GM12801 (cell line): ENCODE data around the gene TNIK.

Experiments used
- CTCF ChIP-seq: IDR thresholded peaks from one replicate; pipeline ENCODE4 v1.5.1; 2011; ENCODE audit warnings: control low read depth; ENCODE audit not compliant: insufficient read length; ENCODE audit errors: extremely low read depth

Gene TNIK

GRCh38 chr3:171223396-171223795 lies 236.8 kb downstream of the TNIK start:
- no peak for TF ChIP-seq CTCF

- TF ChIP-seq CTCF, result no peak
Observed at GRCh38 chr3:171222995-171223394, 237.2 kb downstream of the TNIK start.

- no peak for TF ChIP-seq CTCF
Observed at GRCh38 chr3:171221597-171221996, 238.6 kb downstream of the TNIK start.

GRCh38 chr3:171221104-171221503 lies 239.1 kb downstream of the TNIK start:
- no peak for TF ChIP-seq CTCF

- TF ChIP-seq CTCF, result no peak
Observed at GRCh38 chr3:171219258-171219657, 240.9 kb downstream of the TNIK start.

- no peak for TF ChIP-seq CTCF
Observed at GRCh38 chr3:171218069-171218468, 242.1 kb downstream of the TNIK start.

- no peak for TF ChIP-seq CTCF
Observed at GRCh38 chr3:171213907-171214306, 246.3 kb downstream of the TNIK start.

GRCh38 chr3:171213178-171213577 lies 247.0 kb downstream of the TNIK start:
- no peak for TF ChIP-seq CTCF
